HG03066 (cell line): ENCODE results near the gene NUDT4.
"Not testable (repeated sequence)": the region's sequence is repeated elsewhere in the genome, so short reads cannot be mapped to it uniquely, and the experiment has no call there.

Experiments used
- ATAC-seq: cut with Tn5 transposase; IDR thresholded peaks from one replicate; pipeline ENCODE4 v1.9.1; 2021; ENCODE audit warnings: low read depth; ENCODE audit not compliant: unreplicated experiment

NUDT4 gene

GRCh38 chr12:93365616-93366405 lies 11.9 kb upstream of the NUDT4 start:
- ATAC-seq, result no peak

- ATAC-seq, result no peak
These were observed 11.3 kb upstream of the NUDT4 start for GRCh38 chr12:93366422-93366821.

GRCh38 chr12:93368766-93369165 lies 9.0 kb upstream of the NUDT4 start:
- no peak for ATAC-seq

- ATAC-seq, result no peak
These were observed 8.2 kb upstream of the NUDT4 start for GRCh38 chr12:93369505-93369904.

GRCh38 chr12:93370947-93371346 lies 6.8 kb upstream of the NUDT4 start:
- no peak for ATAC-seq

GRCh38 chr12:93373961-93374656 lies 3.6 kb upstream of the NUDT4 start:
- no peak for ATAC-seq

GRCh38 chr12:93375906-93376305 lies 1.8 kb upstream of the NUDT4 start:
- no peak for ATAC-seq

- no peak for ATAC-seq
These were observed 1.1 kb upstream of the NUDT4 start for GRCh38 chr12:93376436-93377251.

- ATAC-seq, result peak; percentile 30
These were observed 672 bp downstream of the NUDT4 start for GRCh38 chr12:93378196-93378997.

GRCh38 chr12:93378998-93379325 lies 1.2 kb downstream of the NUDT4 start:
- no peak for ATAC-seq

GRCh38 chr12:93379326-93379980 lies 1.7 kb downstream of the NUDT4 start:
- no peak for ATAC-seq

- no peak for ATAC-seq
These were observed 2.2 kb downstream of the NUDT4 start for GRCh38 chr12:93379981-93380361.

- no peak for ATAC-seq
These were observed 2.9 kb downstream of the NUDT4 start for GRCh38 chr12:93380480-93381121.

GRCh38 chr12:93381161-93381975 lies 3.6 kb downstream of the NUDT4 start:
- no peak for ATAC-seq

- ATAC-seq, result not testable (repeated sequence)
These were observed 4.3 kb downstream of the NUDT4 start for GRCh38 chr12:93381976-93382437.

GRCh38 chr12:93387780-93388179 lies 10.1 kb downstream of the NUDT4 start:
- no peak for ATAC-seq

- ATAC-seq, result no peak
These were observed 12.3 kb downstream of the NUDT4 start for GRCh38 chr12:93390031-93390430.

GRCh38 chr12:93390549-93391297 lies 13.0 kb downstream of the NUDT4 start:
- no peak for ATAC-seq
